Prostate gland (tissue), 2 donors: Measurements from ENCODE around the gene SEZ6.

Experiments
- POLR2AphosphoS5 ChIP-seq: sonication (generic); formaldehyde crosslinking; IDR thresholded peaks from one replicate; pipeline ENCODE4 v1.6.1; 2017; ENCODE audit warnings: antibody characterized with exemption
- TF ChIP-seq, protein P1 (sequence below), 4 experiments: fragments of 200-600 bp in 2 of 4; fragments of 450-650 bp in 2 of 4; sonication (generic) in 2 of 4; IDR thresholded peaks; 1 replicate in 3 of 4; 2 replicates in 1 of 4; pipeline ENCODE4 v1.5.1; 2016 to 2019; ENCODE audit warnings: antibody characterized with exemption in 4 of 4, mild to moderate bottlenecking in 2 of 4, moderate library complexity in 2 of 4

DNA sequence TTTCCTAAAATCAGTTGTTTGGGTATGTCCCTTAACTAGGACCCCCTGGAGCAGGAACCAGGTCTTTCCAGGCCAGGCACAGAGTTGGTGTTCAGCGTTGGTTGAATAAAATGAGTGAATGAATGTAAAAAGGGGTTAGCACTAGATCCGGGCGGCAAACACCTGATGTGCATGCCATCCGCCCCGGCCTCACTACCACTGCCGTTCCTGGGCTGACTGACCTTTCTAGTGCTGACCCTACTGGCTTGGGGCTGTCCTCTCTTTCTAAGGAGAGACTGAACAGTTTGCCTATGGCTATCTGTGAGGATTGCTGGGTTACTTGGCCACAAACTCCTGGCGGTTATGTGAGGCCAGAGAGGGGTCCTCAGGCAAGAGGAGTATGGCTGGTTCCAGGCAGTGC lies 44.4 kb downstream of the SEZ6 start:
- no peak for TF ChIP-seq POLR2AphosphoS5
- TF ChIP-seq, protein P1, sequence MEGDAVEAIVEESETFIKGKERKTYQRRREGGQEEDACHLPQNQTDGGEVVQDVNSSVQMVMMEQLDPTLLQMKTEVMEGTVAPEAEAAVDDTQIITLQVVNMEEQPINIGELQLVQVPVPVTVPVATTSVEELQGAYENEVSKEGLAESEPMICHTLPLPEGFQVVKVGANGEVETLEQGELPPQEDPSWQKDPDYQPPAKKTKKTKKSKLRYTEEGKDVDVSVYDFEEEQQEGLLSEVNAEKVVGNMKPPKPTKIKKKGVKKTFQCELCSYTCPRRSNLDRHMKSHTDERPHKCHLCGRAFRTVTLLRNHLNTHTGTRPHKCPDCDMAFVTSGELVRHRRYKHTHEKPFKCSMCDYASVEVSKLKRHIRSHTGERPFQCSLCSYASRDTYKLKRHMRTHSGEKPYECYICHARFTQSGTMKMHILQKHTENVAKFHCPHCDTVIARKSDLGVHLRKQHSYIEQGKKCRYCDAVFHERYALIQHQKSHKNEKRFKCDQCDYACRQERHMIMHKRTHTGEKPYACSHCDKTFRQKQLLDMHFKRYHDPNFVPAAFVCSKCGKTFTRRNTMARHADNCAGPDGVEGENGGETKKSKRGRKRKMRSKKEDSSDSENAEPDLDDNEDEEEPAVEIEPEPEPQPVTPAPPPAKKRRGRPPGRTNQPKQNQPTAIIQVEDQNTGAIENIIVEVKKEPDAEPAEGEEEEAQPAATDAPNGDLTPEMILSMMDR (IDR thresholded peaks at IDR 0.05): no peak
